GM06990 (cell line): ENCODE measurements around the gene SRGAP3.
A peak's percentile ranks its signal among the peaks of the same experiment; 100 is the strongest.

Source experiments
- DNase-seq: peaks from one replicate; pipeline ENCODE4 v3.0.0-alpha.2; 2011; ENCODE audit not compliant: insufficient read length; ENCODE audit errors: extremely low read depth
- H3K27me3 ChIP-seq: replicated peaks from 2 replicates; pipeline ENCODE4 v1.6.0; 2011; ENCODE audit warnings: low read length; ENCODE audit not compliant: control insufficient read depth, insufficient read depth
- H3K36me3 ChIP-seq: 2 replicates; pipeline ENCODE4 v1.5.1; 2011; ENCODE audit warnings: low read length; ENCODE audit not compliant: control insufficient read depth, insufficient read depth
- H3K4me3 ChIP-seq: replicated peaks from 2 replicates; pipeline ENCODE4 v1.5.1; 2011; ENCODE audit warnings: low read depth, mild to moderate bottlenecking, control low read depth, low read length
- TF ChIP-seq, protein P1 (sequence below): IDR thresholded peaks from 2 replicates; pipeline ENCODE4 v1.5.1; 2011; ENCODE audit warnings: low read length, control low read depth, mild to moderate bottlenecking, inconsistent platforms; ENCODE audit not compliant: insufficient read depth, poor library complexity, severe bottlenecking

Gene SRGAP3

DNA sequence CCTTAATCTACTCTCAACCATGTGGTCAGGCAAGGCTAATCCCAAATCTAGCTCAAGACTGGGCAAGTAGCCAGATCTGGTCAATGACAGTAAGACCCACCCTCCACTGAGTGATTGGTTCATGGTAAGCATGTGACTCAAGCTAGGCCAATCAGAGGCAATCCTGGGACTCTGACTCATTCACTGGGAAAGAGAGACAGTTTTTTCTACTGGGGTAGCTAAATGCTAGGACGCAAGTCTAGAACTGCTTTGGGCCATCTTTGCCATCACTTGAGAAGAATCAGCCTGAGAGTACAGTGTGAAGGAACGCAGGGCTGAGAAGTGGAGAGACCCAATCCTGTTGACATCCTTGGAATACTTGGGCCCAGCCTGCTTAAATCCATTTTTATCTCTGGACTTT lies 276.8 kb downstream of the SRGAP3 start:
- no peak for DNase-seq
- Histone ChIP-seq H3K27me3 (no peaks in the 10 kb centered on the region), H3K36me3 (no peaks in the 10 kb centered on the region), H3K4me3 (no peak overlapping the region)
- TF ChIP-seq, protein P1, sequence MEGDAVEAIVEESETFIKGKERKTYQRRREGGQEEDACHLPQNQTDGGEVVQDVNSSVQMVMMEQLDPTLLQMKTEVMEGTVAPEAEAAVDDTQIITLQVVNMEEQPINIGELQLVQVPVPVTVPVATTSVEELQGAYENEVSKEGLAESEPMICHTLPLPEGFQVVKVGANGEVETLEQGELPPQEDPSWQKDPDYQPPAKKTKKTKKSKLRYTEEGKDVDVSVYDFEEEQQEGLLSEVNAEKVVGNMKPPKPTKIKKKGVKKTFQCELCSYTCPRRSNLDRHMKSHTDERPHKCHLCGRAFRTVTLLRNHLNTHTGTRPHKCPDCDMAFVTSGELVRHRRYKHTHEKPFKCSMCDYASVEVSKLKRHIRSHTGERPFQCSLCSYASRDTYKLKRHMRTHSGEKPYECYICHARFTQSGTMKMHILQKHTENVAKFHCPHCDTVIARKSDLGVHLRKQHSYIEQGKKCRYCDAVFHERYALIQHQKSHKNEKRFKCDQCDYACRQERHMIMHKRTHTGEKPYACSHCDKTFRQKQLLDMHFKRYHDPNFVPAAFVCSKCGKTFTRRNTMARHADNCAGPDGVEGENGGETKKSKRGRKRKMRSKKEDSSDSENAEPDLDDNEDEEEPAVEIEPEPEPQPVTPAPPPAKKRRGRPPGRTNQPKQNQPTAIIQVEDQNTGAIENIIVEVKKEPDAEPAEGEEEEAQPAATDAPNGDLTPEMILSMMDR, result no peak

DNA sequence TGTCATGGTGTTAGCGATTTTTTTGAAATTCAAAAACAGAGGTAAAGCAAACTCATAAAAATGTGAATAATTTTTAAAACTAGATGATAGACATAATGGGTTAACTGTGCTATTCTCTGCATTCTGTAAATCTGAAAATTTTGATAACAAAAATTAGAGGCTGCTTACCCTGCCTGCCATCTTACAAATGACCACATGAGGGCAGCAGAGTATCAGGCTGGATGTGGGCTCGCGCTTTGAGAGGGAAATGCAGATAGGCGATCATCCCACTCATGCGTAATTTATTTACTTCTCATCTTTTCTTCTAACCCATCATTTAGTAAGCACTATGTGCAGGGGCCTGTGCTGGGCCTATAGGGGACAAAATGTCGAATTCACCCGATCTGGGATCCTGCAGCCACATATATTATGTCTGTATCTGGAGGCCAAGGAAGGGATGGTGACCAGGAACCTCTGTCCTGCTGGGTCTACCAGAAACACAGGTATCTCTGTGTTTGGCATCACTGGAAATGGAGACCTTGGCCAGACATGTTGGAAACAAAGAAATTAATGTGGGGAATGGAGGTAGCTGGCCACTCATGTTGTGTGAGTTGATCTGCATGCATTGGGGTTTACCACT lies 278.4 kb downstream of the SRGAP3 start:
- Histone ChIP-seq H3K36me3 (no peaks in the 10 kb centered on the region), H3K27me3 (no peaks in the 10 kb centered on the region), H3K4me3 (no peak overlapping the region)
- TF ChIP-seq, protein P1, result peak; percentile 91
- no peak for DNase-seq

DNA sequence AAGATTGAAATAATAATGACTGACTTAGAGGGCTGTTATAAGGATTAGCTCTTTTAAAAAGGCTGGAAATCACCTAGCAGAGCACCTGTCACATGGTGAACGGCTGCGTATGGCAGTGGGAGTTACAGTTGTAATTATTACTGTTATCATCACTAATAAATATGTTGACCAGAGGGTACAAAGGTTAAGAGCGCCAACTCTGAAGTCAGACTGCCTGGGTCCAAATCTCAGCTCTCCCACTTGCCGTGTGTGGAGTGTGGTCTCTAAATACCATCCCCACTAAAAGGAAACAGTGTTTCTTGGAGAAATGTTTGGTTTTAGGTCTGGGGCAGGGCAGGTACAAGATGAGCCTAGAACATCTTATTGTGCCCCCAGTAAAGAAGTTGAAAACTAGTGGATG lies 280.2 kb downstream of the SRGAP3 start:
- Histone ChIP-seq H3K4me3 (no peak overlapping the region), H3K27me3 (no peaks in the 10 kb centered on the region), H3K36me3 (no peaks in the 10 kb centered on the region)
- TF ChIP-seq, protein P1, result no peak
- DNase-seq, result no peak

DNA sequence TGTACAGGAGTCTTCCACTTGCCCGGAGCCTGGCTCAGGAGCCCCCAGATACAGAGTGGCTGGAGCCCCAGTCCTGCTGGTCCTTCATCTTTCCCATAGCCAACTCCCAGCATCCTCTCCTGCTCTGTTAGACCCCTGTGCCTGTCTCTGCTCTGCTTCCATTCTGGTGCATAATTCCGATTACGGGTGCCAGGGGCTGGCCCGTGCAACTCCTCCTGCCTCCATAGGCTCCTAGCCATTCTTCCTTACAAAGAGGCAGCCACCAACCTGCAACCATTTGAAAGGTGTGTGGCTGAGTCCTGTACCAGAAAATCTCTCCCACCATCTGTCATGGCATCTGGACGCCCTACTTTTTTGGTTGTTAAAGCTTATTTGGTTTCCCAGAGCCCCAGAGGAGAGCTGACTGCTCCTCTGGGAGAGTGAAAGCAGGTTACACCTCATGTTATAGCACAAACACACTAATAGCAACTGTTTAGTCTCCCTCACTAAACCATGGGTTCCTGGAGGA lies 281.0 kb downstream of the SRGAP3 start:
- Histone ChIP-seq H3K4me3 (no peak overlapping the region), H3K36me3 (no peaks in the 10 kb centered on the region), H3K27me3 (no peaks in the 10 kb centered on the region)
- TF ChIP-seq, protein P1, result no peak
- no peak for DNase-seq

DNA sequence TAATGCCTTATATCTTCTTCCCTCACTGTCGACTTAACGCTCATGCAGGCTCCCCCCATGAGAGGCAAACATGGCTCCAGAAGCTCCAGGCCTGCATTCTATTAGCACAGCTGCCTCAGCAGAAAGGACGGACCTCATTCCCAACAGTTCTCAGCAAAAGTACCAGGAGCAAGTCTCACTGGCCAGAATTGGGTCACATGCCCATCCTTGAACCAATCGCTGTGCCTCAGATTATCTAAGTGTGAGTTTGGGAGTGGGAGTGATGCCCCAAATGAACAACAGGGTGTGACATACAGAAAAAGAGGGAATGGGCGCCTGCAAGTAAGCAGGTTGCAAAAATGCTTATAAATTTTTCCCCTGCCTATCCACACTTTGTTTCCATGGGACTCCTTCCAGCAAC lies 281.9 kb downstream of the SRGAP3 start:
- no peak for DNase-seq
- no peak overlapping the region for H3K4me3 ChIP-seq
- TF ChIP-seq, protein P1, result no peak
- H3K36me3 ChIP-seq, result no peaks in the 10 kb centered on the region
- no peaks in the 10 kb centered on the region for H3K27me3 ChIP-seq

DNA sequence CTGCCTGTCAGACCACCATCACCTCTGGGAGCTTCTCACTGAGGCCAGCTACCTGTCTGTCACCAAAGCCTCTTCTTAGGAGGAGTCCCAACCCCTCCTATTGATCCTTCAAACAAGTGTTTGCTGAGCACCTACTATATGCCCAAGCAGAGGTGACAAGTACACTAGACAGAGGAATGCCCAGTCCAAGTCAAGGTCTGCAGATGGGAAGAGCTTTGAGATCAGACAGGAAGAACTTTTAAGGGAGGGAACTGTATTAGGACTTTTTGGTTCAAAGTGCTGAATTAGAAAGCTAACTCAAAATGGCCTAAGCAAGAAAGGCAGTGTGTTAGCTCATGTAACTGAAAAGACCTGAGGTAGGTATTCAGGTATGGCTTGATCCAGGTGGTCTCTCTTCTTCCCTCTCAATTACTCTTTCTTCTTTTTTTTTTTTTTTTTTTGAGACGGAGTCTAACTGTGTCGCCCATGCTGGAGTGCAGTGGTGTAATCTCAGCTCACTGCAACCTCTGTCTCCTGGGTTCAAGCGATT lies 282.6 kb downstream of the SRGAP3 start:
- Histone ChIP-seq H3K4me3 (no peak overlapping the region), H3K27me3 (no peaks in the 10 kb centered on the region), H3K36me3 (no peaks in the 10 kb centered on the region)
- TF ChIP-seq, protein P1, result no peak
- no peak for DNase-seq
